Activated CD4-positive, alpha-beta T cell treated with anti-CD3 and anti-CD28 coated beads, Interleukin-2, amount 10 ng/mL, durations not matched to agents 7 days and 5 days (primary cell): Measurements from ENCODE around the gene SERPINA4. TPM values are rescaled to one million over a fixed set of nuclear protein-coding genes. Genes with fewer than 3 reads are reported as not detected.

Experiments
- total RNA-seq, 2 experiments: library from RNA; stranded (reverse); gene quantifications; one replicate each; pipeline ENCODE4 v1.2.3, GENCODE V29; 2021

The SERPINA4 gene
- total RNA-seq, 2 experiments from 2014 or later: not detected

Other genes with a start within 250 kb of the SERPINA4 start
- gene SERPINA6, start 238.1 kb upstream of the SERPINA4 start, total RNA-seq: not detected
- not detected for gene SERPINA2, start 194.7 kb upstream of the SERPINA4 start, total RNA-seq
- 1 to 10 TPM; 4.1 to 4.4 TPM for gene SERPINA1, start 172.8 kb upstream of the SERPINA4 start, total RNA-seq
- not detected for gene SERPINA11, start 108.6 kb upstream of the SERPINA4 start, total RNA-seq
- not detected for gene SERPINA9, start 85.2 kb upstream of the SERPINA4 start, total RNA-seq
- not detected for gene SERPINA12, start 52.0 kb upstream of the SERPINA4 start, total RNA-seq
- gene SERPINA5, start 20.0 kb downstream of the SERPINA4 start, total RNA-seq: not detected
- not detected for gene SERPINA3, start 50.9 kb downstream of the SERPINA4 start, total RNA-seq
- gene GSC, start 208.7 kb downstream of the SERPINA4 start, total RNA-seq: not detected